Measurements from ENCODE around the gene KIF3C. TPM values are rescaled to one million over a fixed set of nuclear protein-coding genes. Genes with fewer than 3 reads are reported as not detected.

KIF3C gene
- total RNA-seq, 6 donors from 2014 or later: 2.4 to 15.7 (median 4.4) TPM

GRCh38 chr2:25928668-25929067, 53.6 kb downstream of the KIF3C start:
- no peak overlapping the region for H3K27ac ChIP-seq
- TF ChIP-seq EP300 (IDR thresholded peaks at IDR 0.05): no peak
- TF ChIP-seq CTCF (IDR thresholded peaks at IDR 0.05): no peak
- no peak for TF ChIP-seq POLR2AphosphoS5 (IDR thresholded peaks at IDR 0.05)
- ATAC-seq (ENCODE audit: low FRiP score in 2 of 2): peak in 1 of 2 donors; percentile 53

GRCh38 chr2:25926984-25927756, 55.1 kb downstream of the KIF3C start:
- H3K27ac ChIP-seq: no peak overlapping the region
- ATAC-seq (ENCODE audit: low FRiP score in 2 of 2) (no peak), DNase-seq (no peak)
- H3K4me3 ChIP-seq: no peak overlapping the region
- H3K36me3 ChIP-seq: peaks cover 0 to 4% (median 0%) of the 10 kb centered on the region in 4 donors
- TF ChIP-seq POLR2A (IDR thresholded peaks at IDR 0.05) (no peak), POLR2AphosphoS5 (IDR thresholded peaks at IDR 0.05) (no peak), CTCF (IDR thresholded peaks at IDR 0.05) (no peak), EP300 (IDR thresholded peaks at IDR 0.05) (no peak)
- no peaks in the 10 kb centered on the region for H3K4me1 ChIP-seq
- H3K27me3 ChIP-seq: no peaks in the 10 kb centered on the region
- 76 to 78% methylated on average over 14 to 18 of the region's 18 CpGs for WGBS, 2 donors
- no peaks in the 10 kb centered on the region for H3K9me3 ChIP-seq

More at GRCh38 chr2:25928668-25929067, 53.6 kb downstream of the KIF3C start:
- DNase-seq: peak in 1 of 2 donors; percentile 46
- H3K9me3 ChIP-seq: no peaks in the 10 kb centered on the region
- WGBS, 2 donors: 95 to 96% methylated on average over 15 to 18 of the region's 18 CpGs
- no peaks in the 10 kb centered on the region for H3K27me3 ChIP-seq
- H3K36me3 ChIP-seq: peaks cover 0 to 4% (median 0%) of the 10 kb centered on the region in 4 donors
- H3K4me3 ChIP-seq: no peak overlapping the region
- H3K4me1 ChIP-seq: no peaks in the 10 kb centered on the region

- no peaks in the 10 kb centered on the region for H3K27me3 ChIP-seq
- no peak overlapping the region for H3K4me3 ChIP-seq
- DNase-seq: no peak
- no peak for ATAC-seq (ENCODE audit: low FRiP score in 2 of 2)
- H3K4me1 ChIP-seq: no peaks in the 10 kb centered on the region
- no peaks in the 10 kb centered on the region for H3K36me3 ChIP-seq
- H3K27ac ChIP-seq: no peak overlapping the region
- H3K9me3 ChIP-seq: no peaks in the 10 kb centered on the region
- 74 to 76% methylated on average over 2 of the region's 2 CpGs for WGBS, 2 donors
- no peak for TF ChIP-seq EP300 (IDR thresholded peaks at IDR 0.05)
- TF ChIP-seq POLR2AphosphoS5 (IDR thresholded peaks at IDR 0.05): no peak
- TF ChIP-seq POLR2A (IDR thresholded peaks at IDR 0.05): no peak
- no peak for TF ChIP-seq CTCF (IDR thresholded peaks at IDR 0.05)
These were observed 59.8 kb downstream of the KIF3C start for GRCh38 chr2:25922501-25922900.

- no peak for TF ChIP-seq POLR2AphosphoS5 (IDR thresholded peaks at IDR 0.05)
- no peak for TF ChIP-seq POLR2A (IDR thresholded peaks at IDR 0.05)
- TF ChIP-seq CTCF (IDR thresholded peaks at IDR 0.05): no peak
- no peak for TF ChIP-seq EP300 (IDR thresholded peaks at IDR 0.05)
- peaks cover 0 to 5% (median 0%) of the 10 kb centered on the region in 4 donors for H3K4me1 ChIP-seq
- H3K27me3 ChIP-seq: no peaks in the 10 kb centered on the region
- no peaks in the 10 kb centered on the region for H3K36me3 ChIP-seq
- no peaks in the 10 kb centered on the region for H3K9me3 ChIP-seq
- no peak overlapping the region for H3K4me3 ChIP-seq
- 83 to 87% methylated on average over 4 to 12 of the region's 12 CpGs for WGBS, 2 donors
- DNase-seq (no peak), ATAC-seq (ENCODE audit: low FRiP score in 2 of 2) (no peak)
- no peak overlapping the region for H3K27ac ChIP-seq
These were observed 61.4 kb downstream of the KIF3C start for GRCh38 chr2:25920786-25921415.
